GOT3 (cell line): ENCODE results near the gene REPS1.

Experiments
- DNase-seq: peaks from one replicate; lab custom pipeline; 2025; ENCODE audit warnings: mixed read lengths; lab: John Stamatoyannopoulos, UW

Gene REPS1

GRCh38 chr6:138856654-138857053, 131.4 kb downstream of the REPS1 start:
- DNase-seq = no peak
